Vagina (tissue), 2 donors: Measurements from ENCODE around the gene EFNA4. TPM values are rescaled to one million over a fixed set of nuclear protein-coding genes. Genes with fewer than 3 reads are reported as not detected.
A peak's percentile ranks its signal among the peaks of the same experiment; 100 is the strongest.

Experiments used
- DNase-seq, 2 donors: peaks; one replicate each; pipeline ENCODE4 v3.0.0-alpha.2; 2017; ENCODE audit errors: extremely low spot score in 2 of 2
- H3K27ac ChIP-seq: fragments of 200-600 bp; sonication (generic); one replicate; pipeline ENCODE4 v1.5.1; 2019
- H3K27me3 ChIP-seq: fragments of 200-600 bp; sonication (generic); one replicate; pipeline ENCODE4 v1.5.1; 2019
- H3K36me3 ChIP-seq, 2 donors: fragments of 200-600 bp; sonication (generic); one replicate each; pipeline ENCODE4 v1.5.1; 2017 to 2019
- H3K4me1 ChIP-seq: fragments of 200-600 bp; sonication (generic); one replicate; pipeline ENCODE4 v1.5.1; 2019
- H3K4me3 ChIP-seq, 2 donors: fragments of 200-600 bp; sonication (generic); 1 replicate in 1 of 2; 2 replicates in 1 of 2; pipeline ENCODE4 v1.5.1; 2016 to 2019
- H3K9me3 ChIP-seq: fragments of 200-600 bp; sonication (generic); one replicate; pipeline ENCODE4 v1.5.1; 2019
- POLR2A ChIP-seq, 2 donors: fragments of 450-650 bp; IDR thresholded peaks; one replicate each; pipeline ENCODE4 v1.6.1; 2017; ENCODE audit warnings: antibody characterized with exemption in 2 of 2, mild to moderate bottlenecking in 2 of 2, moderate library complexity in 2 of 2
- POLR2AphosphoS5 ChIP-seq, 2 donors: sonication (generic); formaldehyde crosslinking; IDR thresholded peaks; one replicate each; pipeline ENCODE4 v1.9.0; 2017; ENCODE audit warnings: antibody characterized with exemption in 2 of 2, mild to moderate bottlenecking in 2 of 2, low read depth in 1 of 2; ENCODE audit not compliant: insufficient read depth in 1 of 2
- intact Hi-C: fragments of 100-400 bp; cut with DNase I; formaldehyde crosslinking; loops from one replicate; pipeline ENCODE4 v1.15.1; 2023
- total RNA-seq: library from RNA; depleted of rRNA; stranded (reverse); fragments of >200 nt; gene quantifications from one replicate; pipeline ENCODE4 v1.2.3, GENCODE V29; 2016
- TF ChIP-seq, protein P1 (sequence below), 3 experiments: fragments of 450-650 bp in 2 of 3; fragments of 200-600 bp in 1 of 3; sonication (generic) in 1 of 3; IDR thresholded peaks; one replicate each; pipeline ENCODE4 v1.5.1; 2017 to 2019; ENCODE audit warnings: antibody characterized with exemption in 3 of 3, mild to moderate bottlenecking in 2 of 3, moderate library complexity in 2 of 3

EFNA4 gene
- total RNA-seq, 1 donor from 2014 or later, result 13.8 TPM

DNA sequence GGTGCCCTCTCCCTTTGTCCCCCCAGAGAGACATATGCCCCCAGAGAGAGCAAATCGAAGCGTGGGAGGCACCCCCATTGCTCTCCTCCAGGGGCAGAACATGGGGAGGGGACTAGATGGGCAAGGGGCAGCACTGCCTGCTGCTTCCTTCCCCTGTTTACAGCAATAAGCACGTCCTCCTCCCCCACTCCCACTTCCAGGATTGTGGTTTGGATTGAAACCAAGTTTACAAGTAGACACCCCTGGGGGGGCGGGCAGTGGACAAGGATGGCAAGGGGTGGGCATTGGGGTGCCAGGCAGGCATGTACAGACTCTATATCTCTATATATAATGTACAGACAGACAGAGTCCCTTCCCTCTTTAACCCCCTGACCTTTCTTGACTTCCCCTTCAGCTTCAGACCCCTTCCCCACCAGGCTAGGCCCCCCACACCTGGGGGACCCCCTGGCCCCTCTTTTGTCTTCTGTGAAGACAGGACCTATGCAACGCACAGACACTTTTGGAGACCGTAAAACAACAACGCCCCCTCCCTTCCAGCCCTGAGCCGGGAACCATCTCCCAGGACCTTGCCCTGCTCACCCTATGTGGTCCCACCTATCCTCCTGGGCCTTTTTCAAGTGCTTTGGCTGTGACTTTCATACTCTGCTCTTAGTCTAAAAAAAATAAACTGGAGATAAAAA is 23.5 kb downstream of the EFNA4 start:
- Histone ChIP-seq H3K36me3 (no peaks in the 10 kb centered on the region), H3K4me3 (no peak overlapping the region), H3K27me3 (peaks cover 8% of the 10 kb centered on the region), H3K4me1 (peaks cover 49% of the 10 kb centered on the region), H3K9me3 (no peaks in the 10 kb centered on the region), H3K27ac (no peak overlapping the region)
- peak in 1 of 2 donors; percentile 93 for DNase-seq
- no peak for TF ChIP-seq POLR2A (IDR thresholded peaks at IDR 0.05)
- TF ChIP-seq, protein P1, sequence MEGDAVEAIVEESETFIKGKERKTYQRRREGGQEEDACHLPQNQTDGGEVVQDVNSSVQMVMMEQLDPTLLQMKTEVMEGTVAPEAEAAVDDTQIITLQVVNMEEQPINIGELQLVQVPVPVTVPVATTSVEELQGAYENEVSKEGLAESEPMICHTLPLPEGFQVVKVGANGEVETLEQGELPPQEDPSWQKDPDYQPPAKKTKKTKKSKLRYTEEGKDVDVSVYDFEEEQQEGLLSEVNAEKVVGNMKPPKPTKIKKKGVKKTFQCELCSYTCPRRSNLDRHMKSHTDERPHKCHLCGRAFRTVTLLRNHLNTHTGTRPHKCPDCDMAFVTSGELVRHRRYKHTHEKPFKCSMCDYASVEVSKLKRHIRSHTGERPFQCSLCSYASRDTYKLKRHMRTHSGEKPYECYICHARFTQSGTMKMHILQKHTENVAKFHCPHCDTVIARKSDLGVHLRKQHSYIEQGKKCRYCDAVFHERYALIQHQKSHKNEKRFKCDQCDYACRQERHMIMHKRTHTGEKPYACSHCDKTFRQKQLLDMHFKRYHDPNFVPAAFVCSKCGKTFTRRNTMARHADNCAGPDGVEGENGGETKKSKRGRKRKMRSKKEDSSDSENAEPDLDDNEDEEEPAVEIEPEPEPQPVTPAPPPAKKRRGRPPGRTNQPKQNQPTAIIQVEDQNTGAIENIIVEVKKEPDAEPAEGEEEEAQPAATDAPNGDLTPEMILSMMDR (IDR thresholded peaks at IDR 0.05), result no peak
- intact Hi-C loops, result loop anchor here (5.0 kb wide), 1 partner anchor 40 kb away; no protein-coding TSS in a partner anchor

DNA sequence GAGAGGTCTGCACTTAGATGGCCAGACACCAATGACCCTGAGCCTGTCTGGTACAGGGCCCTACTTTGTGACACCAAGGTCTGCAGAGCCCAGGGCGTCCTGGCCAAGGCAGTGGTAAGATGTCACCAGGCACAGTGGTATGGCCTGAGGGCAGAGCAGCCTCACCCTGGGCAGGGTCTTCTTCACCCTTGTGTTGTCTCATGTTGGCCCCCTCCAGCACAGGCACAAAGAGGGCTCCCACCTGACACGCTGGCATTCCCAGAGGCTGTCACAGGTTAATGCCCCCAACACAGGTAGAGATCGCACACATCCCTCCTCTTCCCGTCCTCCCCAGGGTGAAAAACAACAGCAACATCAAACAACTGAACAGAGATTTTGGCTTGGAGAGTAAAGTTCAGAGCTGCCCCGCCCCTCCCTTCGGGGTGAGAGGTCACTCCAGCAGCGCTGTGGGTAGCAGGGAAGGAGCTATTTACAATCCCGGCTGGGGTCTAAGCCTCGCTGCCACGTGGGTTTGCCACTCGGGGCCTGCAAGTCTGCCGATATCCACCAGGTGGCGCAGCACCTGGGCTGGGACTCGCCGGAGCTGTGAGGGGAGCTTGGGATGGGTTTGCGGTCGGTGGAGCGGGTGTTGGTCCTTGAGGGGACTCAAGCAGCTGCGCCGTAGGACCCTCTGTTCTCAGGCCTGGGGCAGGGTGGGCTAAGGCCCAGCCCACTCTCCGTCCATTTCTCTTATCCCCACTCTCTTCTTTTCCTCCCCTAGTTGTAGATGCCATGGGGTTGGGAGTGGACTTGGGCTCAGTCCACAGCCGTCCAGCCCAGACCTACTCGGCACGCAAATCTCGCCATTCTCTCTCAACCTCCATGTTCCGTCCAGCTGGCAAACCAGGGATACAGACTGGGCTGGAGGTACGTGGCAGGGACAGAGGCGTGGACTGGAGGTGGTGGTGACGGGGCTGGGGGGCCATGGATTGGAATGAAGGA is 27.8 kb downstream of the EFNA4 start:
- Histone ChIP-seq H3K27me3 (no peaks in the 10 kb centered on the region), H3K36me3 (no peaks in the 10 kb centered on the region), H3K9me3 (no peaks in the 10 kb centered on the region), H3K4me3 (no peak overlapping the region), H3K27ac (no peak overlapping the region), H3K4me1 (peaks cover 27% of the 10 kb centered on the region)
- intact Hi-C loops, result loop anchor here (2.0 to 5.0 kb wide), 2 partner anchors 41 to 75 kb away; no protein-coding TSS in a partner anchor
- no peak for DNase-seq
- TF ChIP-seq POLR2A (IDR thresholded peaks at IDR 0.05), result no peak
- TF ChIP-seq POLR2AphosphoS5 (IDR thresholded peaks at IDR 0.05; ENCODE audit: insufficient read depth in 1 of 2, low read depth in 1 of 2), result peak in 1 of 2 donors; percentile 23
- TF ChIP-seq, protein P1 (IDR thresholded peaks at IDR 0.05), result peak; percentile 90 to 96 (median 96)

DNA sequence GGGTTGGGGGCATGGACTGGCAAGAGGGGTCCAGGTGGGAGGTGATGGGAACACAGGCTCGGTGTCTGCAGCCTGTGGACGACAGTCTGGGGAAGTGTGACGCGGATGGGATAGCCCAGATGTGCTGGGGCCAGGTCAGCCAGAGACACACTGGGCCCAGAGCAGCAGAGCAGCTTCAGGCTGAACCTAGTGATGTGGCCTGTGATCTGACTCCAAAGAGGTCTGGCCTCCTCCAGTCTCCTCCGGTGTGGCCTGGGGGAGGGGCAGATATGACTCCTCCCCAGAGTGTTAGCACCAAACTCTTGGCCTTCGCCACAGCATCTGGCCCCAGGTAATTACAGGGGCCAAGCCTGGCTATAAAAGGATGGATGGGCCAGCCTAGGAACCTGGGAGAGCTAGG is 28.6 kb downstream of the EFNA4 start:
- H3K36me3 ChIP-seq, result no peaks in the 10 kb centered on the region
- intact Hi-C loops, result loop anchor here (5.0 kb wide), 1 partner anchor 40 kb away; no protein-coding TSS in a partner anchor
- H3K27me3 ChIP-seq, result no peaks in the 10 kb centered on the region
- no peaks in the 10 kb centered on the region for H3K9me3 ChIP-seq
- peaks cover 24% of the 10 kb centered on the region for H3K4me1 ChIP-seq
- no peak overlapping the region for H3K27ac ChIP-seq
- TF ChIP-seq POLR2A (IDR thresholded peaks at IDR 0.05) (no peak), POLR2AphosphoS5 (IDR thresholded peaks at IDR 0.05; ENCODE audit: insufficient read depth in 1 of 2, low read depth in 1 of 2) (no peak)
- TF ChIP-seq, protein P1 (IDR thresholded peaks at IDR 0.05), result no peak
- DNase-seq, result no peak
- no peak overlapping the region for H3K4me3 ChIP-seq

DNA sequence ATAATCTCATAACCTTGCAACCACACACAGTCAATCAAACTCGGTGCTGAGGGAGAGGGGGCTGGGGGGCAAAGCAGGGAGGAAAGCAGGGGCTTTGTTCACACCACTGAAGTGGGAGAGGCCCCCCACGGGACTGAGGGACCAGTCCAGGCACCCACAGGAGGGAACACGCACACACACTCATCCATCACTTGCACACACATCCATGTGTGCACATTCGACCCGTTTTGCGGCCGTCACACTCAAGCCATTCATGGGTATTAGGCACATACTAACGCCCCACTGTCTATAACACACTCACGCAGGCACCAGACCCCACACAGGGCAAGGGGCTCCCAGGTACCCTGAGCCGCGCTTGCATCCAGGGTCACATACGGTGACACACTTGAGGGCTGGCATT is 29.1 kb downstream of the EFNA4 start:
- no peaks in the 10 kb centered on the region for H3K9me3 ChIP-seq
- no peaks in the 10 kb centered on the region for H3K27me3 ChIP-seq
- no peak overlapping the region for H3K27ac ChIP-seq
- intact Hi-C loops, result loop anchor here (5.0 kb wide), 1 partner anchor 40 kb away; no protein-coding TSS in a partner anchor
- no peaks in the 10 kb centered on the region for H3K36me3 ChIP-seq
- H3K4me3 ChIP-seq, result no peak overlapping the region
- peaks cover 24% of the 10 kb centered on the region for H3K4me1 ChIP-seq
- TF ChIP-seq POLR2A (IDR thresholded peaks at IDR 0.05) (no peak), POLR2AphosphoS5 (IDR thresholded peaks at IDR 0.05; ENCODE audit: insufficient read depth in 1 of 2, low read depth in 1 of 2) (no peak)
- TF ChIP-seq, protein P1 (IDR thresholded peaks at IDR 0.05), result no peak
- DNase-seq, result no peak
